Activated CD8-positive, alpha-beta T cell treated with anti-CD3 and anti-CD28 coated beads for 36 hours (primary cell): ENCODE measurements around the gene CFAP68. TPM values are rescaled to one million over a fixed set of nuclear protein-coding genes. Genes with fewer than 3 reads are reported as not detected.
A peak's percentile ranks its signal among the peaks of the same experiment; 100 is the strongest.

Experiments
- ATAC-seq: fragments of 200-7000 bp; cut with Tn5 transposase; one replicate; pipeline ENCODE4 v1.10.0; 2021; ENCODE audit warnings: mild to moderate bottlenecking, moderate library complexity
- CTCF ChIA-PET: fragments of 350-600 bp; sonication (Branson Sonifier 250); formaldehyde crosslinking; loops from one replicate; lab custom pipeline; 2021; ENCODE audit warnings: antibody characterized with exemption; lab: Charles Lee
- POLR2A ChIA-PET: fragments of 350-600 bp; sonication (Branson Sonifier 250); formaldehyde crosslinking; loops from one replicate; lab custom pipeline; 2021; ENCODE audit warnings: antibody characterized with exemption; lab: Charles Lee
- DNase-seq: peaks from one replicate; pipeline ENCODE4 v3.0.0-alpha.2; 2020
- H3K27ac Mint-ChIP-seq: one replicate; pipeline ENCODE4 v1.8.0; 2021; ENCODE audit warnings: mild to moderate bottlenecking, mixed read lengths
- H3K27me3 Mint-ChIP-seq: one replicate; pipeline ENCODE4 v1.8.0; 2021; ENCODE audit warnings: mixed read lengths
- H3K36me3 Mint-ChIP-seq: one replicate; pipeline ENCODE4 v1.8.0; 2021; ENCODE audit warnings: low read depth, mixed read lengths
- H3K4me1 Mint-ChIP-seq: one replicate; pipeline ENCODE4 v1.8.0; 2021; ENCODE audit warnings: low read depth, mixed read lengths
- H3K4me3 Mint-ChIP-seq: one replicate; pipeline ENCODE4 v1.8.0; 2021; ENCODE audit warnings: mild to moderate bottlenecking, moderate library complexity, mixed read lengths
- H3K9me3 Mint-ChIP-seq: one replicate; pipeline ENCODE4 v1.8.0; 2021; ENCODE audit warnings: mixed read lengths
- CTCF ChIP-seq: fragments of 200-600 bp; IDR thresholded peaks from one replicate; pipeline ENCODE4 v1.8.0; 2022; ENCODE audit warnings: antibody characterized with exemption, mild to moderate bottlenecking
- intact Hi-C: fragments of 100-400 bp; cut with micrococcal nuclease; formaldehyde crosslinking; loops from one replicate; pipeline ENCODE4 v1.10.0; 2022
- total RNA-seq, 2 experiments: library from RNA; stranded (reverse); gene quantifications; one replicate each; pipeline ENCODE4 v1.2.3, GENCODE V29; 2021

CFAP68 gene
- total RNA-seq, 2 experiments from 2014 or later = 38.6 to 39.1 TPM

- POLR2A ChIA-PET = no interaction called here
- intact Hi-C loops = no loop called here
- H3K4me3 Mint-ChIP-seq = no peak overlapping the region
- no peaks in the 10 kb centered on the region for H3K9me3 Mint-ChIP-seq
- CTCF ChIA-PET = interaction anchor here (2.0 kb wide), 1 partner anchor 10 kb away, joined by 6 read pairs; no protein-coding TSS in a partner anchor
- TF ChIP-seq CTCF = no peak
- peaks cover 5% of the 10 kb centered on the region for H3K27me3 Mint-ChIP-seq
- H3K27ac Mint-ChIP-seq = no peak overlapping the region
- DNase-seq (no peak), ATAC-seq (no peak)
- peaks cover 14% of the 10 kb centered on the region for H3K4me1 Mint-ChIP-seq
- no peaks in the 10 kb centered on the region for H3K36me3 Mint-ChIP-seq
These were observed 42.3 kb downstream of the CFAP68 start for GRCh38 chr11:111921541-111922230.

GRCh38 chr11:111922803-111923202 lies 43.5 kb downstream of the CFAP68 start:
- Mint-ChIP-seq H3K4me1 (peaks cover 19% of the 10 kb centered on the region), H3K36me3 (no peaks in the 10 kb centered on the region), H3K27ac (no peak overlapping the region), H3K9me3 (no peaks in the 10 kb centered on the region), H3K4me3 (no peak overlapping the region), H3K27me3 (peaks cover 1% of the 10 kb centered on the region)
- ChIA-PET POLR2A (no interaction called here), CTCF (interaction anchor here (0.7 to 2.0 kb wide), 2 partner anchors 9 to 13 kb away, joined by 3 to 6 read pairs; no protein-coding TSS in a partner anchor)
- DNase-seq = no peak
- intact Hi-C loops = no loop called here
- no peak for TF ChIP-seq CTCF
- no peak for ATAC-seq

- Mint-ChIP-seq H3K4me1 (peaks cover 21% of the 10 kb centered on the region), H3K4me3 (no peak overlapping the region), H3K27ac (peak overlapping the region; percentile 44), H3K36me3 (no peaks in the 10 kb centered on the region), H3K27me3 (peaks cover 1% of the 10 kb centered on the region), H3K9me3 (no peaks in the 10 kb centered on the region)
- CTCF ChIA-PET = interaction anchor here (0.7 to 2.0 kb wide), 2 partner anchors 8 to 13 kb away, joined by 3 to 6 read pairs; no protein-coding TSS in a partner anchor
- TF ChIP-seq CTCF = no peak
- POLR2A ChIA-PET = interaction anchor here (0.8 kb wide), 1 partner anchor 8 kb away, joined by 3 read pairs; no protein-coding TSS in a partner anchor
- no peak for ATAC-seq
- DNase-seq = no peak
- intact Hi-C loops = no loop called here
These were observed 44.0 kb downstream of the CFAP68 start for GRCh38 chr11:111923351-111923788.

GRCh38 chr11:111923951-111924350 lies 44.6 kb downstream of the CFAP68 start:
- Mint-ChIP-seq H3K9me3 (no peaks in the 10 kb centered on the region), H3K36me3 (no peaks in the 10 kb centered on the region), H3K4me1 (peaks cover 21% of the 10 kb centered on the region), H3K27ac (no peak overlapping the region), H3K4me3 (no peak overlapping the region), H3K27me3 (peaks cover 1% of the 10 kb centered on the region)
- no peak for DNase-seq
- POLR2A ChIA-PET = interaction anchor here (0.8 kb wide), 1 partner anchor 8 kb away, joined by 3 read pairs; no protein-coding TSS in a partner anchor
- ATAC-seq = no peak
- CTCF ChIA-PET = interaction anchor here (1.3 to 2.0 kb wide), 2 partner anchors 8 to 43 kb away, joined by 3 to 6 read pairs; no protein-coding TSS in a partner anchor
- no peak for TF ChIP-seq CTCF
- intact Hi-C loops = no loop called here

- Mint-ChIP-seq H3K4me1 (peaks cover 21% of the 10 kb centered on the region), H3K27me3 (no peaks in the 10 kb centered on the region), H3K27ac (peak overlapping the region; percentile 71), H3K4me3 (peak overlapping the region; percentile 75), H3K9me3 (no peaks in the 10 kb centered on the region), H3K36me3 (no peaks in the 10 kb centered on the region)
- DNase-seq = no peak
- CTCF ChIA-PET = interaction anchor here (1.1 to 3.2 kb wide), 12 partner anchors 10 to 354 kb away, joined by 3 to 22 read pairs (median 4); partner anchors contain the start of genes ALG9 and CFAP68
- POLR2A ChIA-PET = interaction anchor here (1.2 to 3.8 kb wide), 8 partner anchors 10 to 160 kb away, joined by 3 to 16 read pairs (median 8); partner anchors contain the start of genes ALG9, DIXDC1, DLAT and PPP2R1B
- no peak for TF ChIP-seq CTCF
- ATAC-seq = no peak
- intact Hi-C loops = loop anchor here (2.0 kb wide), 1 partner anchor 47 kb away; the partner anchor contains the start of genes CFAP68 and FDXACB1
These were observed 46.6 kb downstream of the CFAP68 start for GRCh38 chr11:111925953-111926352.
